GM12878 (cell line): ENCODE results near the gene KIF2A.

Source experiments
- ETV6 ChIP-seq, 2 experiments: fragments of 450-650 bp in 1 of 2; IDR thresholded peaks in 1 of 2; conservative IDR thresholded peaks in 1 of 2; 2 replicates each; pipeline ENCODE4 v1.6.1; 2014; ENCODE audit warnings: antibody characterized with exemption in 1 of 2, borderline replicate concordance in 1 of 2, low read depth in 1 of 2, mild to moderate bottlenecking in 1 of 2, moderate library complexity in 1 of 2
- HDGF ChIP-seq: fragments of 450-650 bp; IDR thresholded peaks from 2 replicates; pipeline ENCODE4 v1.6.1; 2016; ENCODE audit warnings: antibody characterized with exemption
- NFYB ChIP-seq: IDR thresholded peaks from 2 replicates; pipeline ENCODE4 v1.6.1; 2011; ENCODE audit warnings: low read depth, mild to moderate bottlenecking, low read length, improper control_type of control experiment, moderate library complexity; ENCODE audit not compliant: insufficient read depth
- NR2C1 ChIP-seq: fragments of 450-650 bp; IDR thresholded peaks from 2 replicates; pipeline ENCODE4 v1.6.1; 2017; ENCODE audit warnings: antibody characterized with exemption, mild to moderate bottlenecking, moderate library complexity
- PML ChIP-seq: IDR thresholded peaks from 2 replicates; pipeline ENCODE4 v1.6.1; 2012; ENCODE audit warnings: low read length, inconsistent platforms
- POLR2A ChIP-seq: IDR thresholded peaks from 2 replicates; pipeline ENCODE4 v1.6.1; 2011; ENCODE audit warnings: low read depth, mild to moderate bottlenecking, low read length
- SIN3A ChIP-seq: IDR thresholded peaks from 2 replicates; pipeline ENCODE4 v1.6.1; 2012; ENCODE audit warnings: low read depth, low read length, improper control_type of control experiment
- SP1 ChIP-seq: IDR thresholded peaks from one replicate; pipeline ENCODE4 v1.6.1; 2011; ENCODE audit warnings: low read depth, low read length
- TCF12 ChIP-seq: IDR thresholded peaks from 2 replicates; pipeline ENCODE4 v1.6.1; 2011; ENCODE audit warnings: low read depth, mild to moderate bottlenecking, low read length
- ZNF274 ChIP-seq: IDR thresholded peaks from one replicate; pipeline ENCODE4 v1.8.0; 2011; ENCODE audit not compliant: insufficient read length, insufficient read depth
- TF ChIP-seq, protein P1 (sequence below): IDR thresholded peaks from 2 replicates; pipeline ENCODE4 v1.6.1; 2011; ENCODE audit warnings: low read depth, low read length, improper control_type of control experiment, borderline replicate concordance
- TF ChIP-seq, protein P2 (sequence below): IDR thresholded peaks from 2 replicates; pipeline ENCODE4 v1.6.1; 2012; ENCODE audit warnings: mild to moderate bottlenecking, low read depth, low read length
- TF ChIP-seq, protein P3 (sequence below), 3 experiments: IDR thresholded peaks in 2 of 3; conservative IDR thresholded peaks in 1 of 3; 2 replicates each; pipeline ENCODE4 v1.5.1; 2011; ENCODE audit warnings: low read depth in 3 of 3, low read length in 3 of 3, mild to moderate bottlenecking in 3 of 3, control low read depth in 2 of 3, moderate library complexity in 2 of 3, inconsistent platforms in 1 of 3, mixed read lengths in 1 of 3; ENCODE audit not compliant: control insufficient read depth in 2 of 3, insufficient read depth in 1 of 3; ENCODE audit errors: extremely low read depth in 1 of 3
- TF ChIP-seq, protein P4 (sequence below): IDR thresholded peaks from 2 replicates; pipeline ENCODE4 v1.6.1; 2012; ENCODE audit warnings: low read depth, low read length, improper control_type of control experiment

DNA sequence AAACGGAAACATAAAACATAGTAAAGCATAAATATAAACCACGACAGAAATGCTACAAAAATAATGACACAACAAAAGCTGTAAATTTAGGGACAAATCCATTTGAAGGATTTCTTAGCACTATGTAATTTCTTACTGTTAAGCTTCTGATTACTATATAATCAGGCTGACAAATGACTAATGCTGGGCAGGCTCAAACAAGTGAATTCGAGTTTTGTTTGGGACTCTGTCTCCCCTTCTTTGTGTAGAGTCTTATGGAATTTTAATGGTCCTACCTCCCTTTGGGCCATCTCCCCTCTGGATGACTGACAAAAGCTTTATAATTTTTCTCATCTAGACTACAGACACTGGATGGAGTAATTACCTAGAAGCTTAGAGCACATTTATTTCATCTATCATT, 24.6 kb upstream of the KIF2A start:
- no peak for TF ChIP-seq ZNF274
- TF ChIP-seq, protein P1, sequence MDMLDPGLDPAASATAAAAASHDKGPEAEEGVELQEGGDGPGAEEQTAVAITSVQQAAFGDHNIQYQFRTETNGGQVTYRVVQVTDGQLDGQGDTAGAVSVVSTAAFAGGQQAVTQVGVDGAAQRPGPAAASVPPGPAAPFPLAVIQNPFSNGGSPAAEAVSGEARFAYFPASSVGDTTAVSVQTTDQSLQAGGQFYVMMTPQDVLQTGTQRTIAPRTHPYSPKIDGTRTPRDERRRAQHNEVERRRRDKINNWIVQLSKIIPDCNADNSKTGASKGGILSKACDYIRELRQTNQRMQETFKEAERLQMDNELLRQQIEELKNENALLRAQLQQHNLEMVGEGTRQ, result no peak
- TF ChIP-seq SIN3A, result no peak
- TF ChIP-seq, protein P2, sequence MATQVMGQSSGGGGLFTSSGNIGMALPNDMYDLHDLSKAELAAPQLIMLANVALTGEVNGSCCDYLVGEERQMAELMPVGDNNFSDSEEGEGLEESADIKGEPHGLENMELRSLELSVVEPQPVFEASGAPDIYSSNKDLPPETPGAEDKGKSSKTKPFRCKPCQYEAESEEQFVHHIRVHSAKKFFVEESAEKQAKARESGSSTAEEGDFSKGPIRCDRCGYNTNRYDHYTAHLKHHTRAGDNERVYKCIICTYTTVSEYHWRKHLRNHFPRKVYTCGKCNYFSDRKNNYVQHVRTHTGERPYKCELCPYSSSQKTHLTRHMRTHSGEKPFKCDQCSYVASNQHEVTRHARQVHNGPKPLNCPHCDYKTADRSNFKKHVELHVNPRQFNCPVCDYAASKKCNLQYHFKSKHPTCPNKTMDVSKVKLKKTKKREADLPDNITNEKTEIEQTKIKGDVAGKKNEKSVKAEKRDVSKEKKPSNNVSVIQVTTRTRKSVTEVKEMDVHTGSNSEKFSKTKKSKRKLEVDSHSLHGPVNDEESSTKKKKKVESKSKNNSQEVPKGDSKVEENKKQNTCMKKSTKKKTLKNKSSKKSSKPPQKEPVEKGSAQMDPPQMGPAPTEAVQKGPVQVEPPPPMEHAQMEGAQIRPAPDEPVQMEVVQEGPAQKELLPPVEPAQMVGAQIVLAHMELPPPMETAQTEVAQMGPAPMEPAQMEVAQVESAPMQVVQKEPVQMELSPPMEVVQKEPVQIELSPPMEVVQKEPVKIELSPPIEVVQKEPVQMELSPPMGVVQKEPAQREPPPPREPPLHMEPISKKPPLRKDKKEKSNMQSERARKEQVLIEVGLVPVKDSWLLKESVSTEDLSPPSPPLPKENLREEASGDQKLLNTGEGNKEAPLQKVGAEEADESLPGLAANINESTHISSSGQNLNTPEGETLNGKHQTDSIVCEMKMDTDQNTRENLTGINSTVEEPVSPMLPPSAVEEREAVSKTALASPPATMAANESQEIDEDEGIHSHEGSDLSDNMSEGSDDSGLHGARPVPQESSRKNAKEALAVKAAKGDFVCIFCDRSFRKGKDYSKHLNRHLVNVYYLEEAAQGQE, result no peak
- TF ChIP-seq NR2C1, result no peak
- no peak for TF ChIP-seq PML
- no peak for TF ChIP-seq SP1
- no peak for TF ChIP-seq TCF12
- TF ChIP-seq, protein P3, sequence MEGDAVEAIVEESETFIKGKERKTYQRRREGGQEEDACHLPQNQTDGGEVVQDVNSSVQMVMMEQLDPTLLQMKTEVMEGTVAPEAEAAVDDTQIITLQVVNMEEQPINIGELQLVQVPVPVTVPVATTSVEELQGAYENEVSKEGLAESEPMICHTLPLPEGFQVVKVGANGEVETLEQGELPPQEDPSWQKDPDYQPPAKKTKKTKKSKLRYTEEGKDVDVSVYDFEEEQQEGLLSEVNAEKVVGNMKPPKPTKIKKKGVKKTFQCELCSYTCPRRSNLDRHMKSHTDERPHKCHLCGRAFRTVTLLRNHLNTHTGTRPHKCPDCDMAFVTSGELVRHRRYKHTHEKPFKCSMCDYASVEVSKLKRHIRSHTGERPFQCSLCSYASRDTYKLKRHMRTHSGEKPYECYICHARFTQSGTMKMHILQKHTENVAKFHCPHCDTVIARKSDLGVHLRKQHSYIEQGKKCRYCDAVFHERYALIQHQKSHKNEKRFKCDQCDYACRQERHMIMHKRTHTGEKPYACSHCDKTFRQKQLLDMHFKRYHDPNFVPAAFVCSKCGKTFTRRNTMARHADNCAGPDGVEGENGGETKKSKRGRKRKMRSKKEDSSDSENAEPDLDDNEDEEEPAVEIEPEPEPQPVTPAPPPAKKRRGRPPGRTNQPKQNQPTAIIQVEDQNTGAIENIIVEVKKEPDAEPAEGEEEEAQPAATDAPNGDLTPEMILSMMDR (IDR thresholded peaks at IDR 0.05 in 2 of 3, conservative IDR thresholded peaks at IDR 0.05 in 1 of 3; ENCODE audit: control insufficient read depth in 2 of 3, extremely low read depth in 1 of 3, insufficient read depth in 1 of 3, low read depth in 3 of 3, low read length in 3 of 3), result no peak
- no peak for TF ChIP-seq HDGF
- no peak for TF ChIP-seq ETV6 (conservative IDR thresholded peaks at IDR 0.05 in 1 of 2, IDR thresholded peaks at IDR 0.05 in 1 of 2; ENCODE audit: borderline replicate concordance in 1 of 2, low read depth in 1 of 2)
- no peak for TF ChIP-seq POLR2A
- TF ChIP-seq, protein P4, sequence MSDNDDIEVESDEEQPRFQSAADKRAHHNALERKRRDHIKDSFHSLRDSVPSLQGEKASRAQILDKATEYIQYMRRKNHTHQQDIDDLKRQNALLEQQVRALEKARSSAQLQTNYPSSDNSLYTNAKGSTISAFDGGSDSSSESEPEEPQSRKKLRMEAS, result no peak
- no peak for TF ChIP-seq NFYB
